HepG2 (cell line): ENCODE data around the gene IMPG2.

Experiments used
- ASH2L ChIP-seq: fragments of 300-600, 200-600 bp; sonication (generic); IDR thresholded peaks from 2 replicates; pipeline ENCODE4 v1.7.0; 2017; ENCODE audit warnings: low read depth, mild to moderate bottlenecking, moderate library complexity, mixed read lengths, low read length; ENCODE audit not compliant: insufficient read length
- CREM ChIP-seq, 2 experiments: sonication (generic) in 1 of 2; formaldehyde crosslinking in 1 of 2; IDR thresholded peaks; 2 replicates each; pipeline versions ENCODE4 v1.4.0 to v1.6.1; 2016 to 2020; ENCODE audit warnings: antibody characterized with exemption in 1 of 2, mild to moderate bottlenecking in 1 of 2, missing genetic modification reagents in 1 of 2
- HNF4A ChIP-seq: sonication (generic); formaldehyde crosslinking; IDR thresholded peaks from 2 replicates; pipeline ENCODE4 v1.4.0; 2020; ENCODE audit warnings: missing genetic modification reagents
- HNRNPLL ChIP-seq: fragments of 200-400 bp; formaldehyde crosslinking; IDR thresholded peaks from 2 replicates; pipeline ENCODE4 v1.6.1; 2017; ENCODE audit warnings: mild to moderate bottlenecking, low read depth, low read length; ENCODE audit not compliant: poor library complexity, severe bottlenecking
- RBFOX2 ChIP-seq: fragments of 200-400 bp; formaldehyde crosslinking; IDR thresholded peaks from 2 replicates; pipeline ENCODE4 v1.6.1; 2017; ENCODE audit warnings: low read depth, mild to moderate bottlenecking, low read length
- SMAD3 ChIP-seq: sonication (generic); formaldehyde crosslinking; IDR thresholded peaks from 2 replicates; pipeline ENCODE4 v1.4.0; 2020; ENCODE audit warnings: missing genetic modification reagents
- SRSF9 ChIP-seq: fragments of 200-400 bp; formaldehyde crosslinking; IDR thresholded peaks from 2 replicates; pipeline ENCODE4 v1.6.1; 2018; ENCODE audit warnings: borderline replicate concordance, mild to moderate bottlenecking, low read depth, low read length; ENCODE audit not compliant: insufficient read depth, poor library complexity, severe bottlenecking
- ZNF451 ChIP-seq: sonication (generic); formaldehyde crosslinking; IDR thresholded peaks from 2 replicates; pipeline ENCODE4 v1.5.0; 2020; ENCODE audit warnings: mild to moderate bottlenecking, missing genetic modification reagents
- ZNF660 ChIP-seq: sonication (generic); formaldehyde crosslinking; IDR thresholded peaks from 2 replicates; pipeline ENCODE4 v1.5.1; 2020; ENCODE audit warnings: mild to moderate bottlenecking, low read depth, missing genetic modification reagents, borderline replicate concordance
- ZNF878 ChIP-seq: sonication (generic); formaldehyde crosslinking; IDR thresholded peaks from 2 replicates; pipeline ENCODE4 v1.8.1; 2023; ENCODE audit warnings: mild to moderate bottlenecking, missing genetic modification reagents, moderate library complexity
- ZSCAN9 ChIP-seq: IDR thresholded peaks from 2 replicates; pipeline ENCODE4 v1.6.1; 2016; ENCODE audit warnings: borderline replicate concordance
- TF ChIP-seq, protein P1 (sequence below): sonication (generic); formaldehyde crosslinking; IDR thresholded peaks from 2 replicates; pipeline ENCODE4 v1.5.0; 2020; ENCODE audit warnings: missing genetic modification reagents
- TF ChIP-seq, protein P2 (sequence below): IDR thresholded peaks from 2 replicates; pipeline ENCODE4 v1.6.1; 2012; ENCODE audit warnings: inconsistent platforms

DNA sequence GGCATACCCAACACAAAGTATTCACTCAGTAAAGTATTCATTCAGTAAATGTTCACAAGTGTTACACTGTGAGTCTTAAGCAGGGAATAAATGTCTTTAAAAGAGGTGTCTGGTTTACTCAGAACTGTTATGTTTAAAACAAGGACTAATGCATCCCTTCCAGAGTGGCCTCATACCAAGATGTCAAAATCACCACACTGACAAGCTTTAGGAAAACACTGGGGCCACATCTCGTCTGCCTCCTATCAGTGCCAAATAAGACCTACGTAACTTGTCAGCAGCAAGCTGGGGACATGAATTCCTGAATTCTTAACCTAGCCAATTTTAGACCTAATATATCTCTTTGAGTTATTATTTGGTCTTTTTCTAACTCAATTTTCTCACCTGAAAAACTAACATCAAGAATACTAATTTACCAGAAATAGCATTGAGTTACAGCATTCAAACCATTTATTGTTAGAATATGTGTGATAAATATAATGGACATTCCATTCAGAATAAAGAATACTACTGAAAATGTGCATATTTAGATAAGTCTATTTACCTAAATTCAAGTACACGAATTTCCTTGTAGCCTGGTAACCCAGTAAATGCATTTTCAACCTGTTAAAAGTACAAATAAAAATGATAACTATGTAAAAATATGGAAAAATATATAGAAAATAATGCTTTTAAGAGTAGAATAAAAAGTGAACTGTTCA lies 51.3 kb downstream of the IMPG2 start:
- no peak for TF ChIP-seq SRSF9
- no peak for TF ChIP-seq ZNF451
- no peak for TF ChIP-seq ASH2L
- TF ChIP-seq, protein P1, sequence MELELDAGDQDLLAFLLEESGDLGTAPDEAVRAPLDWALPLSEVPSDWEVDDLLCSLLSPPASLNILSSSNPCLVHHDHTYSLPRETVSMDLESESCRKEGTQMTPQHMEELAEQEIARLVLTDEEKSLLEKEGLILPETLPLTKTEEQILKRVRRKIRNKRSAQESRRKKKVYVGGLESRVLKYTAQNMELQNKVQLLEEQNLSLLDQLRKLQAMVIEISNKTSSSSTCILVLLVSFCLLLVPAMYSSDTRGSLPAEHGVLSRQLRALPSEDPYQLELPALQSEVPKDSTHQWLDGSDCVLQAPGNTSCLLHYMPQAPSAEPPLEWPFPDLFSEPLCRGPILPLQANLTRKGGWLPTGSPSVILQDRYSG (CRISPR knock-in tag) = no peak
- no peak for TF ChIP-seq CREM (IDR thresholded peaks at IDR 0.05)
- no peak for TF ChIP-seq CREM (CRISPR knock-in tag; IDR thresholded peaks at IDR 0.05)
- no peak for TF ChIP-seq ZSCAN9 (CRISPR knock-in tag)
- TF ChIP-seq, protein P2, sequence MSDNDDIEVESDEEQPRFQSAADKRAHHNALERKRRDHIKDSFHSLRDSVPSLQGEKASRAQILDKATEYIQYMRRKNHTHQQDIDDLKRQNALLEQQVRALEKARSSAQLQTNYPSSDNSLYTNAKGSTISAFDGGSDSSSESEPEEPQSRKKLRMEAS = no peak
- no peak for TF ChIP-seq SMAD3
- no peak for TF ChIP-seq HNRNPLL
- TF ChIP-seq ZNF660 (CRISPR knock-in tag) = no peak
- TF ChIP-seq RBFOX2 = no peak
- TF ChIP-seq ZNF878 = no peak
- no peak for TF ChIP-seq HNF4A (CRISPR knock-in tag)
